ENCODE measurements around the gene DLK1.

Gene DLK1

GRCh38 chr14:100780246-100780645 is 53.6 kb downstream of the DLK1 start:
- DNase-seq = no peak

- DNase-seq = no peak
Measured at GRCh38 chr14:100780646-100781355, 54.1 kb downstream of the DLK1 start.

- no peak for DNase-seq
Measured at GRCh38 chr14:100781952-100782351, 55.3 kb downstream of the DLK1 start.

- no peak for DNase-seq
Measured at GRCh38 chr14:100782516-100783320, 56.0 kb downstream of the DLK1 start.

- DNase-seq = no peak
Measured at GRCh38 chr14:100783630-100784370, 57.1 kb downstream of the DLK1 start.

- no peak for DNase-seq
Measured at GRCh38 chr14:100784523-100785337, 58.0 kb downstream of the DLK1 start.

- no peak for DNase-seq
Measured at GRCh38 chr14:100785338-100785615, 58.6 kb downstream of the DLK1 start.

GRCh38 chr14:100785626-100786025 is 58.9 kb downstream of the DLK1 start:
- DNase-seq = no peak

GRCh38 chr14:100786131-100786530 is 59.4 kb downstream of the DLK1 start:
- no peak for DNase-seq

- no peak for DNase-seq
Measured at GRCh38 chr14:100786576-100787219, 60.0 kb downstream of the DLK1 start.

- no peak for DNase-seq
Measured at GRCh38 chr14:100787659-100788058, 61.0 kb downstream of the DLK1 start.
